ENCODE measurements around the gene LMAN1L.
A peak's percentile ranks its signal among the peaks of the same experiment; 100 is the strongest.

LMAN1L gene

DNA sequence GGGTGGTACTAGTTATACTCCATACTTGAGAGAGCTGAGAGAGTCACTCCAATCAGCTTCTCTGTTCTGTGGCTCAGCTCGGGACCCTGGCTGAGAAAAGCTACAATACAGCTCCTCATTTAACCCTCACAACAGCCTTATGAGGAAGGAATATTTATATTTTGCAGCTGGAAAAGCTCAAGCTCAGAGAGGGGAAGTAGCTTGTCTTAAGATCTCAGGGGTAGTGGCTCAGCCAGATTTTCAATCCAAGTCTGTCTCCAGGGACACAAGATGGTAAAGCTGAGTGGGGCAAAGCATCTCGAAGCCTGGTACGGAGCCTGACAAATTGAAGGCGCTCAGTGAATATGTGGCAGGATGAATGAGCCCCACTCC, 45.7 kb downstream of the LMAN1L start:
- Histone ChIP-seq H3K4me1 (ENCODE audit: control extremely low read depth in 1 of 4, control insufficient read depth in 4 of 4, insufficient read depth in 4 of 4, low read length in 3 of 4) (peaks cover 2 to 43% (median 39%) of the 10 kb centered on the region in 4 experiments), H3K36me3 (ENCODE audit: control insufficient read depth in 4 of 4, insufficient read depth in 4 of 4, low read length in 3 of 4) (peaks cover 2 to 42% (median 16%) of the 10 kb centered on the region in 4 experiments), H3K9me3 (ENCODE audit: control extremely low read depth in 1 of 5, control insufficient read depth in 4 of 5, insufficient read depth in 2 of 5, low read depth in 1 of 5, low read length in 4 of 5) (no peaks in the 10 kb centered on the region), H3K27me3 (replicated peaks in 2 of 5; ENCODE audit: control insufficient read depth in 4 of 5, insufficient read depth in 5 of 5, low read length in 4 of 5) (no peaks in the 10 kb centered on the region), H3K4me3 (ENCODE audit: control insufficient read depth in 1 of 7, extremely low read depth in 1 of 7, insufficient read depth in 4 of 7, low read depth in 2 of 7, low read length in 6 of 7) (no peak overlapping the region), H3K27ac (ENCODE audit: insufficient read depth in 1 of 2, low read depth in 1 of 2, low read length in 2 of 2, poor library complexity in 1 of 2, severe bottlenecking in 2 of 2) (no peak overlapping the region)
- ChIA-PET CTCF (interaction anchor here (0.6 to 8.9 kb wide), 10 partner anchors 8 to 65 kb away, joined by 3 to 58 read pairs (median 6); partner anchors contain the start of gene ULK3), POLR2A (interaction anchor here (0.6 to 1.9 kb wide), 4 partner anchors 10 to 18 kb away, joined by 3 to 13 read pairs (median 8); partner anchors contain the start of gene SCAMP2)
- no peak for DNase-seq
- WGBS (ENCODE audit: insufficient coverage) = 89% methylated on average over 3 of the region's 4 CpGs

DNA sequence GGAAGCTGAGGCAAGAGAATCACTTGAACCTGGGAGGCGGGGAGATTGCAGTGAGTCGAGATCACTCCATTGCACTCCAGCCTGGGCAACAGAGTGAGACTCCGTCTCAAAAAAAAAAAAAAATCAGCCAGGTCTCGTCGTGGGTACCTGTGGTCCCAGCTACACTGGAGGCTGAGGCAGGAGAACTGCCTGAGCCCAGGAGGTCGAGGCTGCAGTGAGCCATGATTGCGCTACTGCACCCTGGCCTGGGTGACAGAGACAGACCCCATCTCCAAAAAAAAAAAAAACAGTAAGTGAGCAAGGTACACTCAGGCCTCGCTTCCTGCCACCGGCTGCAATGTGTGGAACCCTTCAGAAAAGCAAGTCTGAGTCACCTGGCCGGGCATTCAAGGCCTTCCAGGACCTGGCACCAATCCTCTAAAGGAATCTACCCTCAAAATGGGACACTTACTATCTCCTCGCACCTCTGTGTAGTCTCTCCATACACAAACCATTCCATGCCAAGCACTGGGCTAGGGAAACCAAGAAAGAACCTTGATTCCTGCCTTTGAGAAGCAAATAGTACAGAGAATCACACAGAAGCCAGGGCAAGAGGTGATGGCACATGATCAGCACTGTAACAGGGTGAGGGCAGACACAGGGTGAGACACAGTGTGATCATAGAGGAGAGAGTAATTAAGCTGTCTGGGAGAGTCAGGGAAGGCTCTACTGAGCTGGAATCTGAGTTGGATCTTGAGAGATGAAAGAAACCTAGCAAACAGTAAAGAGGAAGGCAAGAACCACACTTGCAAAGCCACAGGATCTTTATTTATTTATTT, 50.8 kb downstream of the LMAN1L start:
- POLR2A ChIA-PET = interaction anchor here (0.6 kb wide), 2 partner anchors 84 to 94 kb away, joined by 3 read pairs; no protein-coding TSS in a partner anchor
- DNase-seq = peak in 2 of 3 donors; percentile 31 to 45
- H3K9me3 ChIP-seq (ENCODE audit: control extremely low read depth in 1 of 5, control insufficient read depth in 4 of 5, insufficient read depth in 2 of 5, low read depth in 1 of 5, low read length in 4 of 5) = no peaks in the 10 kb centered on the region
- CTCF ChIA-PET = interaction anchor here (1.1 to 2.8 kb wide), 2 partner anchors 16 to 39 kb away, joined by 3 to 17 read pairs; no protein-coding TSS in a partner anchor
- H3K27me3 ChIP-seq (replicated peaks in 2 of 5; ENCODE audit: control insufficient read depth in 4 of 5, insufficient read depth in 5 of 5, low read length in 4 of 5) = no peaks in the 10 kb centered on the region
- H3K36me3 ChIP-seq (ENCODE audit: control insufficient read depth in 4 of 4, insufficient read depth in 4 of 4, low read length in 3 of 4) = peaks cover 0 to 24% (median 4%) of the 10 kb centered on the region in 4 experiments
- WGBS (ENCODE audit: insufficient coverage) = 77% methylated on average over 10 of the region's 11 CpGs
- H3K4me1 ChIP-seq (ENCODE audit: control extremely low read depth in 1 of 4, control insufficient read depth in 4 of 4, insufficient read depth in 4 of 4, low read length in 3 of 4) = peaks cover 19 to 67% (median 62%) of the 10 kb centered on the region in 4 experiments
- peak overlapping the region in 2 of 7 experiments; percentile 7 to 13 for H3K4me3 ChIP-seq (ENCODE audit: control insufficient read depth in 1 of 7, extremely low read depth in 1 of 7, insufficient read depth in 4 of 7, low read depth in 2 of 7, low read length in 6 of 7)
- H3K27ac ChIP-seq (ENCODE audit: insufficient read depth in 1 of 2, low read depth in 1 of 2, low read length in 2 of 2, poor library complexity in 1 of 2, severe bottlenecking in 2 of 2) = peak overlapping the region in 1 of 2 experiments; percentile 40

DNA sequence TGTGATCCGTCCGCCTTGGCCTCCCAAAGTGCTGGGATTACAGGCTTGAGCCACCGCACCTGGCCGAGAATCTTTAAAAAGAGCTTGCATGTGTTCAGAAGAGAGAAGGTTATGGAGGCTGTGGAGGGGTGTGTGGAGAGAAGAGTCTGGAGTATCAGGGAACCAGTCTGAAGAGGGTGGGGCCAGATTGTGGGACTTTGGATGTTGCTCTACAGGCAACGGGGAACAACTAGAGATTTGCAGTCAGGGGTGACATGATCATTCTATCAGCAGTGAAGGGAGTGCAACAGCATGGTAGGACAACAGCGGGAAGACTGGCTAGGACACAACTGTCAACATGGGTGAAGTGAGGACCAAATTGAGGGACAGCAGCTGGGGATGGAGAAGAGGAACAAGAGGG, 51.7 kb downstream of the LMAN1L start:
- H3K27me3 ChIP-seq (replicated peaks in 2 of 5; ENCODE audit: control insufficient read depth in 4 of 5, insufficient read depth in 5 of 5, low read length in 4 of 5) = no peaks in the 10 kb centered on the region
- CTCF ChIA-PET = interaction anchor here (1.1 to 2.8 kb wide), 3 partner anchors 17 to 38 kb away, joined by 3 to 17 read pairs (median 3); no protein-coding TSS in a partner anchor
- 88% methylated on average over 2 of the region's 6 CpGs for WGBS (ENCODE audit: insufficient coverage)
- H3K9me3 ChIP-seq (ENCODE audit: control extremely low read depth in 1 of 5, control insufficient read depth in 4 of 5, insufficient read depth in 2 of 5, low read depth in 1 of 5, low read length in 4 of 5) = no peaks in the 10 kb centered on the region
- peaks cover 27 to 68% (median 63%) of the 10 kb centered on the region in 4 experiments for H3K4me1 ChIP-seq (ENCODE audit: control extremely low read depth in 1 of 4, control insufficient read depth in 4 of 4, insufficient read depth in 4 of 4, low read length in 3 of 4)
- POLR2A ChIA-PET = interaction anchor here (0.6 kb wide), 1 partner anchor 93 kb away, joined by 3 read pairs; no protein-coding TSS in a partner anchor
- peaks cover 0 to 18% (median 4%) of the 10 kb centered on the region in 4 experiments for H3K36me3 ChIP-seq (ENCODE audit: control insufficient read depth in 4 of 4, insufficient read depth in 4 of 4, low read length in 3 of 4)
- no peak overlapping the region for H3K4me3 ChIP-seq (ENCODE audit: control insufficient read depth in 1 of 7, extremely low read depth in 1 of 7, insufficient read depth in 4 of 7, low read depth in 2 of 7, low read length in 6 of 7)
- H3K27ac ChIP-seq (ENCODE audit: insufficient read depth in 1 of 2, low read depth in 1 of 2, low read length in 2 of 2, poor library complexity in 1 of 2, severe bottlenecking in 2 of 2) = no peak overlapping the region
- DNase-seq = no peak

DNA sequence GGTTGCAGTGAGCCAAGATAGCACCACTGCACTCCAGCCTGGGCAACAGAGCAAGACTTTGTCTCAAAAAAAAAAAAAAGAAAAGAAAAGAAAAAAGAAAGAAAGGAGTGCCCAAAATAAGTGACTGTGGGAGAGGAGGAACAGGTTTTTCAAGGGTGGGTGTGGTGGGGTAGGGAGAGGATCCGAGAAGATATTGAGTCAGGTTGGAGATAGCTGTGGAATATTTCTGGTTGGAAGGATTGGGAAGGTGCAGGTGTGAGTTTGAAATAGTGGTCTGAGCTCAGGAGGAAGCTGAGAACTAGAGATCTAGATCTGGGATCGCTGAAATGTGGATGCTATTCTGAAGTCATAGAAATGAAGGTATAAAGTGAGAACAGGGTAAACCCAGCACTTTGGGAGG, 52.7 kb downstream of the LMAN1L start:
- POLR2A ChIA-PET = no interaction called here
- Histone ChIP-seq H3K9me3 (ENCODE audit: control extremely low read depth in 1 of 5, control insufficient read depth in 4 of 5, insufficient read depth in 2 of 5, low read depth in 1 of 5, low read length in 4 of 5) (no peaks in the 10 kb centered on the region), H3K27me3 (replicated peaks in 2 of 5; ENCODE audit: control insufficient read depth in 4 of 5, insufficient read depth in 5 of 5, low read length in 4 of 5) (no peaks in the 10 kb centered on the region), H3K27ac (ENCODE audit: insufficient read depth in 1 of 2, low read depth in 1 of 2, low read length in 2 of 2, poor library complexity in 1 of 2, severe bottlenecking in 2 of 2) (no peak overlapping the region), H3K4me1 (ENCODE audit: control extremely low read depth in 1 of 4, control insufficient read depth in 4 of 4, insufficient read depth in 4 of 4, low read length in 3 of 4) (peaks cover 32 to 71% (median 63%) of the 10 kb centered on the region in 4 experiments), H3K4me3 (ENCODE audit: control insufficient read depth in 1 of 7, extremely low read depth in 1 of 7, insufficient read depth in 4 of 7, low read depth in 2 of 7, low read length in 6 of 7) (no peak overlapping the region), H3K36me3 (ENCODE audit: control insufficient read depth in 4 of 4, insufficient read depth in 4 of 4, low read length in 3 of 4) (peaks cover 0 to 17% (median 4%) of the 10 kb centered on the region in 4 experiments)
- WGBS (ENCODE audit: insufficient coverage) = 67% methylated on average over 2 of the region's 2 CpGs
- CTCF ChIA-PET = interaction anchor here (1.5 to 2.8 kb wide), 2 partner anchors 21 to 37 kb away, joined by 3 to 17 read pairs; no protein-coding TSS in a partner anchor
- no peak for DNase-seq

DNA sequence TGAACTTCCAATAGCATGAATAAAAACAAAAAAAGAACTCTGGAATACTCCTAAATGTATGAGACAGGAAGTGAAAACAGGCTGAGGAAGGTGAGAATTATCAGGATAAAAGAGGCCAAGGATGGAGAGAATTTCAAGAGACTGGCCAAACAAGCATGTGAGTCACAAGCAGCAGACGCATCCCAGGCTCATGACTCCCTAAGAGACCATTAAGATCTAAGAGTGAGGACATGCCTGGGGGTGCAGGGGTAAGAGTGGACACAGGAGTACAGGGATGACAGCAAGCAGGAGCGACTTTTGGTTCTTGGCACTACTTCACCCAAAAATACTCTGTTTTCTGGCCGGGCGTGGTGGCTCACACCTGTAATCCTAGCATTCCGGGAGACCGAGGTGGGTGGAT, 53.5 kb downstream of the LMAN1L start:
- peak in 1 of 3 donors; percentile 32 for DNase-seq
- H3K27me3 ChIP-seq (replicated peaks in 2 of 5; ENCODE audit: control insufficient read depth in 4 of 5, insufficient read depth in 5 of 5, low read length in 4 of 5) = no peaks in the 10 kb centered on the region
- peaks cover 0 to 16% (median 4%) of the 10 kb centered on the region in 4 experiments for H3K36me3 ChIP-seq (ENCODE audit: control insufficient read depth in 4 of 4, insufficient read depth in 4 of 4, low read length in 3 of 4)
- CTCF ChIA-PET = interaction anchor here (0.7 to 6.6 kb wide), 3 partner anchors 8 to 35 kb away, joined by 3 to 67 read pairs (median 3); no protein-coding TSS in a partner anchor
- WGBS (ENCODE audit: insufficient coverage) = 96% methylated on average over 6 of the region's 6 CpGs
- peak overlapping the region in 1 of 2 experiments; percentile 9 for H3K27ac ChIP-seq (ENCODE audit: insufficient read depth in 1 of 2, low read depth in 1 of 2, low read length in 2 of 2, poor library complexity in 1 of 2, severe bottlenecking in 2 of 2)
- no peak overlapping the region for H3K4me3 ChIP-seq (ENCODE audit: control insufficient read depth in 1 of 7, extremely low read depth in 1 of 7, insufficient read depth in 4 of 7, low read depth in 2 of 7, low read length in 6 of 7)
- peaks cover 39 to 78% (median 71%) of the 10 kb centered on the region in 4 experiments for H3K4me1 ChIP-seq (ENCODE audit: control extremely low read depth in 1 of 4, control insufficient read depth in 4 of 4, insufficient read depth in 4 of 4, low read length in 3 of 4)
- H3K9me3 ChIP-seq (ENCODE audit: control extremely low read depth in 1 of 5, control insufficient read depth in 4 of 5, insufficient read depth in 2 of 5, low read depth in 1 of 5, low read length in 4 of 5) = no peaks in the 10 kb centered on the region
- POLR2A ChIA-PET = no interaction called here

DNA sequence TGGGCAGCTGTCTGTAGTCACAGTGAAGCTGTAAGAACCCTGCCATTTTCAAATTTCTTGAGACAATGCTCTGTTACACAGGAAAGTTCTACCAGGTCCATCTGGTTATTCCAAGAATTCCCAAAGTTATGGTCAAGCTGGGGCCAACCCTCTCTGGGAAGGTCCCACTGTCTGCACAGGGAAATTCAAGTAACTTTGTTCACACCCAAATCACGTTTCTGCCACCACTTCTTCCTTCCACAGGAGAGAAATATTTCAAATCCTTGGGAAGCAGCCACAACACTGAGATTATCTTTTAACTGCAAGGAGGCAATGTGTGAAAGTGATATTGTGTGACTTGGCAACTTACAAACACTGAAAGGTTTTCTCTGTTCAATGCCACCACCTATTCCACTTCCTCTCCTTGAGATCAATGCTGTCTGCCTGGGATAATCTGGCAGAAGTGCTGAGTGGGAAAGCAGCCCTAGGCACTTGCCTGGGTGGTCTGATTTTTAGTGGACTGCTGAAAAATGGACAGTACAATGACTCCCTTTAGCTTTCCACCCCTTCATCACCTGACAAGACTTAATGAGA, 54.9 kb downstream of the LMAN1L start:
- H3K27me3 ChIP-seq (replicated peaks in 2 of 5; ENCODE audit: control insufficient read depth in 4 of 5, insufficient read depth in 5 of 5, low read length in 4 of 5) = no peaks in the 10 kb centered on the region
- no CpG with 5 or more reads among the region's 1 CpG for WGBS (ENCODE audit: insufficient coverage)
- no peaks in the 10 kb centered on the region for H3K9me3 ChIP-seq (ENCODE audit: control extremely low read depth in 1 of 5, control insufficient read depth in 4 of 5, insufficient read depth in 2 of 5, low read depth in 1 of 5, low read length in 4 of 5)
- H3K27ac ChIP-seq (ENCODE audit: insufficient read depth in 1 of 2, low read depth in 1 of 2, low read length in 2 of 2, poor library complexity in 1 of 2, severe bottlenecking in 2 of 2) = peak overlapping the region; percentile 33 to 98
- H3K4me3 ChIP-seq (ENCODE audit: control insufficient read depth in 1 of 7, extremely low read depth in 1 of 7, insufficient read depth in 4 of 7, low read depth in 2 of 7, low read length in 6 of 7) = peak overlapping the region in 5 of 7 experiments; percentile 9 to 64 (median 43)
- POLR2A ChIA-PET = interaction anchor here (0.5 to 4.1 kb wide), 5 partner anchors 9 to 90 kb away, joined by 3 to 23 read pairs (median 3); partner anchors contain the start of gene ULK3
- peaks cover 0 to 12% (median 3%) of the 10 kb centered on the region in 4 experiments for H3K36me3 ChIP-seq (ENCODE audit: control insufficient read depth in 4 of 4, insufficient read depth in 4 of 4, low read length in 3 of 4)
- peaks cover 40 to 93% (median 85%) of the 10 kb centered on the region in 4 experiments for H3K4me1 ChIP-seq (ENCODE audit: control extremely low read depth in 1 of 4, control insufficient read depth in 4 of 4, insufficient read depth in 4 of 4, low read length in 3 of 4)
- DNase-seq = peak in 2 of 3 donors; percentile 52 to 73
- CTCF ChIA-PET = interaction anchor here (0.8 to 6.6 kb wide), 5 partner anchors 8 to 34 kb away, joined by 3 to 67 read pairs (median 9); no protein-coding TSS in a partner anchor
